PC-9 (cell line): ENCODE data around the gene DYNC2H1.

Experiments used
- EZH2 ChIP-seq: fragments of 200-600 bp; sonication (generic); IDR thresholded peaks from 2 replicates; pipeline ENCODE4 v1.8.0; 2017; ENCODE audit warnings: antibody characterized with exemption, low read depth
- TF ChIP-seq, protein P1 (sequence below): fragments of 200-600 bp; sonication (generic); conservative IDR thresholded peaks from 2 replicates; pipeline ENCODE4 v1.6.1; 2017; ENCODE audit warnings: mixed run types, antibody characterized with exemption, mild to moderate bottlenecking, moderate library complexity

GRCh38 chr11:103202048-103202651 is 92.9 kb downstream of the DYNC2H1 start:
- no peak for TF ChIP-seq EZH2
- TF ChIP-seq, protein P1, sequence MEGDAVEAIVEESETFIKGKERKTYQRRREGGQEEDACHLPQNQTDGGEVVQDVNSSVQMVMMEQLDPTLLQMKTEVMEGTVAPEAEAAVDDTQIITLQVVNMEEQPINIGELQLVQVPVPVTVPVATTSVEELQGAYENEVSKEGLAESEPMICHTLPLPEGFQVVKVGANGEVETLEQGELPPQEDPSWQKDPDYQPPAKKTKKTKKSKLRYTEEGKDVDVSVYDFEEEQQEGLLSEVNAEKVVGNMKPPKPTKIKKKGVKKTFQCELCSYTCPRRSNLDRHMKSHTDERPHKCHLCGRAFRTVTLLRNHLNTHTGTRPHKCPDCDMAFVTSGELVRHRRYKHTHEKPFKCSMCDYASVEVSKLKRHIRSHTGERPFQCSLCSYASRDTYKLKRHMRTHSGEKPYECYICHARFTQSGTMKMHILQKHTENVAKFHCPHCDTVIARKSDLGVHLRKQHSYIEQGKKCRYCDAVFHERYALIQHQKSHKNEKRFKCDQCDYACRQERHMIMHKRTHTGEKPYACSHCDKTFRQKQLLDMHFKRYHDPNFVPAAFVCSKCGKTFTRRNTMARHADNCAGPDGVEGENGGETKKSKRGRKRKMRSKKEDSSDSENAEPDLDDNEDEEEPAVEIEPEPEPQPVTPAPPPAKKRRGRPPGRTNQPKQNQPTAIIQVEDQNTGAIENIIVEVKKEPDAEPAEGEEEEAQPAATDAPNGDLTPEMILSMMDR: peak; percentile 73
